ENCODE data around the gene PCDH19.

PCDH19 gene

GRCh38 chrX:100405424-100405823, 4.6 kb downstream of the PCDH19 start:
- DNase-seq, result no peak

DNA sequence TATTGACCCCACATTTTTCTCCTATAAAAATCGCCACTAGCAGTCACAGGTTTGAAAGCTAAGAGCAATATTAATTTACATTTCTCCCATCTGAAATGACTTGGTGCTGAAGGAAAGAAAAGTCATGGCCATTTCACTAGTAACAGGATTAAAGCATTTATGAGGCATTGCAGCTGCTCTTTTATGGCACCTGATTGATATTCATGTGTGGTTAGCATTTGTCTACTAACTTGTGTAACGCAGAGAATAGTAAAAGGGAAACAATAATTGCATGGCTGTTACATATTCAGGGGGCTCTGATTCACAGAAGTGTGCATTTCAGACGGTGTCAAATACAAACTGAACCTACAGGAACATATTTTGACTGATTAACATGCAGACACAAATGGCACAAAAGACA, 5.2 kb downstream of the PCDH19 start:
- DNase-seq, result no peak

DNA sequence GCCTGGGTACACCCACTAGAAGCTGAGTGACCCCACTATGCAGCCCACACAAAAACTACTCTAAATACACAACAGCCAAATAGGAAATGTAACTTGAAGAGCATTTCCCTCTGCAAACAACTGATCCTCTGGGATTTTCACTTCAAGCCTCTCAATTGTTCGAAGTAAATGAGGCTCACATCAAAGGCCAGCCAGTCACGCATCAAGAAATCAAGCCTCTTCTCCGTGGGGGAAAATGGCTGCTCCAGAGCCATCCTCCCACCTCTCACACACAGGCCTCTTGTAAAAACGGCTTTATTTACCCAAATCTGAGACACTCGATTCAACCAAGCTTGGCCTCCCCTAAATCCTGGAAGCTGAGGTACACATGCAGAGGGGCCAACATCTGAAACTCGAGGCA, 14.3 kb downstream of the PCDH19 start:
- DNase-seq, result no peak

GRCh38 chrX:100381619-100382018, 28.5 kb downstream of the PCDH19 start:
- DNase-seq, result no peak

DNA sequence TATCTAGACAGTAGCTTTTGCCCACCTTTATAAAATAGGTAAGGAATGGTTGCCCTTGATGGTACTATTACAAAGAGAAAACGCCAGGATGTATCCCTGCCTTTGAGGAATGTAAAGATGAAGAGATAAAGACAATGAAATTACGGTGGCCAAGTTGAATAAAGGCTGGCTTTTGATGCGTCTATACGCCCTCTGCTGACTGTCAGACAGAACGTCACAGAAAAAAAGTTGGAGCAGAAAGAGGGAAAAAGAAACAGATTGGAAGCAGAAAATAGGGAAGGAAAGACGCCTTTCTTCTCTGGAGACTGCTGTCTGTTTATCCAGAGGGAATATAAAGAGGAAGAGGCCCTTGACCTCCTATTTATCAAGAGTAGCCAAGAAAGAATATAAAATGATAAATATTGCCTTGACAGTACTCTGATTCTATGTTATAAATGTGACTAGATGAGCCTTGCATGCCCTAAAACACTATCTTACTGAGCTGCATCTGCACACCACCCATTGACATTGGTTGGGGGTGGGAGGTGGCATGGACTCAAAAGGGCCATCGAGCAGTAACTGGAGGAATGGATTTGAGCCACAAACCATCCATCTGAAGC, 30.6 kb downstream of the PCDH19 start:
- no peak for DNase-seq

- peak in 7 of 56 donors; percentile 0 to 24 (median 1) for DNase-seq
Observed at GRCh38 chrX:100377826-100378225, 32.2 kb downstream of the PCDH19 start.

- no peak for DNase-seq
Observed at GRCh38 chrX:100376576-100376975, 33.5 kb downstream of the PCDH19 start.

- DNase-seq, result no peak
Observed at GRCh38 chrX:100373673-100374072, 36.4 kb downstream of the PCDH19 start.

- peak in 1 of 56 donors; percentile 2 for DNase-seq
Observed at GRCh38 chrX:100368167-100368566, 41.9 kb downstream of the PCDH19 start.

- DNase-seq, result peak in 2 of 56 donors; percentile 1 to 9
Observed at GRCh38 chrX:100363896-100364295, 46.2 kb downstream of the PCDH19 start.

DNA sequence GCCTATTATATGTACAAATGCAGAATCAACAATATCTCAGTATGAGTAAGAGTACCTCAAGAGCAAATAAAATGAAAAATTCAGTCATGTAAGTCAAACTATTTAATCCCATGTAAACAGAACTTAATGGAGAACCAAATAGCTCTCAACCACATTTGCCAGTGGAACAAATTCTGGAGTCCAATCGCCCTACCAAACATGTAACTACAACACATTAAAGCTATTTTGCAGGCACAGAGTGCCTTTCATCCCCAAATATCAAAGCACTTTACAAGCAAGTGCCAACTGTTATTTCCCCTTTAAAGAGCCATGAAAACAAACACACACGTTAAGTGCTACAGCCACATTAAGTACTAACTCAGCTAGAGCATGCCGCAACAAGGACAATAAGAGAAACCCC, 51.3 kb downstream of the PCDH19 start:
- DNase-seq, result no peak

DNA sequence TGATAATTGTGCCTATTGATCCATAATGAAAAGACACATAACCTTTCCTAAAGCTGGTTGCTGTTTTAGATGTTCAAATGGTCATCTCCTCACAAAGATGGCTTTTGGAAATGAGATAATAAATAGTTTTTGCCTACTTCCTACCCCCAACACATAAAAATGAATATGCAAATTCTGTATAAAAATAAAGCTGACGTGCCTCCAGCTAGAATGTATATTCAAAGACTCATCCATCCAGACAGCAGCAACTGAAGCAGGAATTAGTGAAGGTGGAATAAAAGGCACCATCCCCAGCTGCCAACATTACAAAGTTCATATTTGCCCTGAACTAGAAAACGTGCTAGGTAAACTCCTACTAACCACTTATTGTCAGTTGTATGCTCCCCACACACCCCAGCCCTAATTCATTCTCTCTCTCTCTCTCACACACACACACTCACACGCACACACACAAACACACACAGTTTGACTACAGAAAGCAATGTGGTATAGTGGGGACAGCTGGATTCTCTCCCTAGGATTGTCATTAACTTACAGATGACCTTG, 53.6 kb downstream of the PCDH19 start:
- no peak for DNase-seq

GRCh38 chrX:100355680-100356079, 54.4 kb downstream of the PCDH19 start:
- DNase-seq, result no peak

DNA sequence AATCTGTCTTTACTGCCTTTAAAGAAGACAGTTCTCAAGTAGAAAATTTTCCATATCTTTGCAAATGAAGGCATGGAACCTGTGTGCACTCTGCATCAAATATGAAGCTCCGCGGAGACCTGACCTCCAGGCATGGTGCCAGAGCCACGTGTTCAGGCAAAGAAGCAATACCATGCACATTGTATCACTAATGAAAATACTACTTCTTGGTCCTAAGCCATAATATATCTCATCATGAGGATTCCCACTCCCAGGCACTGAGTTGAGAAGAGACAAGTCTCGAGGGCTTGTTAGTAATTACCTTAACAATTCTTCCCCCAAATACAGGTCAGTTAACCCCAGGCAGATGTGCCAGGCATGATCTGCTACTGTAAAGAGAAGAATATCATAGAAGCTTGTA, 56.7 kb downstream of the PCDH19 start:
- no peak for DNase-seq

- DNase-seq, result no peak
Observed at GRCh38 chrX:100350704-100351489, 59.2 kb downstream of the PCDH19 start.

- no peak for DNase-seq
Observed at GRCh38 chrX:100349391-100349790, 60.7 kb downstream of the PCDH19 start.

DNA sequence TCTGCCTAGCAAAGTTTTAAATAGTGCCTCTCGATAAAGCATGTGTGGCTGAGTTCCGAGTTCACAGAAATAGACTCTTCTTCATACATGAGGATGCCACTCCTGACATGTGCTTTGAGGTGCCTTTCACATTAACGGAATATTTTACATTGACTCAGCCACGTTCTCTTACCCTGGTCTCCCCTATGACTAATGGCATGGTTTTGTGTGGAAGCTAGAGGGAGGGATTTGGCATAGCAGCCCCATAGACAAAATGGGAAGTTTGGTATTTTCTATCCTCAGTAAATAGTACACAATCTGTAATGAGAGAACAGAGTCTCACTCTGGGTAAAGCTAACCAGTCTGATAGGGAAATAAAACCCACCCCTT, 68.9 kb downstream of the PCDH19 start:
- no peak for DNase-seq

GRCh38 chrX:100340491-100341141, 69.5 kb downstream of the PCDH19 start:
- no peak for DNase-seq

- DNase-seq, result no peak
Observed at GRCh38 chrX:100328351-100328750, 81.7 kb downstream of the PCDH19 start.

- DNase-seq, result no peak
Observed at GRCh38 chrX:100319716-100320115, 90.4 kb downstream of the PCDH19 start.

- DNase-seq, result no peak
Observed at GRCh38 chrX:100316987-100317386, 93.1 kb downstream of the PCDH19 start.

- DNase-seq, result no peak
Observed at GRCh38 chrX:100315566-100315965, 94.5 kb downstream of the PCDH19 start.
